Putamen (tissue), 1 donor: ENCODE results near the gene ABCC6.
"Not testable (repeated sequence)": the region's sequence is repeated elsewhere in the genome, so short reads cannot be mapped to it uniquely, and the experiment has no call there.

Source experiments
- DNase-seq: peaks from one replicate; pipeline ENCODE4 v3.0.0-alpha.2; 2016; ENCODE audit warnings: low spot score

ABCC6 gene

DNA sequence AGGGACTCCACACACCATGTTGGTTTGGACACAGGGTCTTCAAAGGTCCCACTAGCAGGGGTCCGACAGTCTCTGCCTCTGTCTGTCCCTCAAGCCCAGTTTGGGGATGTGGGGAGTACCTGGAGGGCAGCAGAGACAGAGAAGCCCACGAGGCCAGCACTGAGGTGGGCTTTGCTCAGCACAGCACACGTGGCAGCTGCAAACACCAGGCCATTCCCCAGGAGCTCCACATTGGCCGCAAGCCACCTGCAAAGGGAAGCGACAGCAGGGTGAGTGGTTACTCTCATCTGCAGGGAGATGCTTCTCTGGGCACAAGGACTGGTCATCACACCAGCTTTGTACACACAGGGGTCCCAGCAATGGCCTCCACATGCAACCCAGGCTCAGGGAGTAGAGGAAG lies 62.0 kb downstream of the ABCC6 start:
- no peak for DNase-seq

DNA sequence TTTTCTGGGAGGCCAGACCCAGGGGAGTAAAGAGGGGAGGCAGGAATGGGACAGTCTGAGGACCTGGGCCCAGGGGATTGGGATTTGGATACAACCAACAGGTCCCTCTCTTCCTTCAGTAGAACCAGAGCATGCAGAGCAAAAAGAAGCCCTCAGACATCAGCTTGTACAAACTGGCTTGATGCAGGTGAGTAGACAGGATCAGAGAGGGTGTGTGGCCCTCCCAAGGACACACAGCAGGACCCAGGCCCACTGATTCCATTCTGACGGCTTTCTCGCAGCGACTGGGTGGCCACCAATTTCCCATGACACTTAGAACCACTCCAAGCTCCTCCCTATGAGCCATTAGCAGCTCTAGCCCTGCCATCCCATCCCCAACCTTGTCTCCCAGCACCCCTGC lies 63.6 kb downstream of the ABCC6 start:
- no peak for DNase-seq

GRCh38 chr16:16158741-16159374 lies 64.4 kb downstream of the ABCC6 start:
- DNase-seq: no peak

DNA sequence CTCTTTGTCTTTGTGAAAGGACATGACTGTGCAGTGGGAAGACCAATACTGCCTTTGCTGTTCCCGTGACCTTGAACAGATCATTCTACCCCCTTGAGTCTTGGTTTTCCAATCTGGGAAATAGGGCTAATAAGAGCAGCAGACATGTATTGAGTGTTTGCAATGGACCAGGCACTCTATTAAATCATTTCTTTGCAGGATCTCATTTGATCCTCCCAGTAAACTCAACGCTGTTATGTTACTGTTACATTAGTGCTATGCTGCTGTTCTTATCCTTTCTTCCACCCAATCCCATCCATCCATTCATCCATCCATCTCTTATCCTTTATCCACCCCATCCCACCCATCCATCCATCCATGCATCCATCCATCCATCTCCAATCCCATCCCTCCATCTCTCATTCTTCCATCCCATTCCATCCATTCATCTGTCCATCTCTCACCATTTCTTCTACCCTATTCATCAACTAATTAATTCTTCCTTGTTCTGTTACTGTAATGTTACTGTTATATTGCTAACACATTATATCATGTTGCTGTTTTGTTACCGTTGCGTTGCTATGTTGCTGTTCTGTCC lies 65.1 kb downstream of the ABCC6 start:
- DNase-seq: no peak

GRCh38 chr16:16157166-16157565 lies 66.1 kb downstream of the ABCC6 start:
- no peak for DNase-seq

GRCh38 chr16:16155234-16155633 lies 68.1 kb downstream of the ABCC6 start:
- no peak for DNase-seq

DNA sequence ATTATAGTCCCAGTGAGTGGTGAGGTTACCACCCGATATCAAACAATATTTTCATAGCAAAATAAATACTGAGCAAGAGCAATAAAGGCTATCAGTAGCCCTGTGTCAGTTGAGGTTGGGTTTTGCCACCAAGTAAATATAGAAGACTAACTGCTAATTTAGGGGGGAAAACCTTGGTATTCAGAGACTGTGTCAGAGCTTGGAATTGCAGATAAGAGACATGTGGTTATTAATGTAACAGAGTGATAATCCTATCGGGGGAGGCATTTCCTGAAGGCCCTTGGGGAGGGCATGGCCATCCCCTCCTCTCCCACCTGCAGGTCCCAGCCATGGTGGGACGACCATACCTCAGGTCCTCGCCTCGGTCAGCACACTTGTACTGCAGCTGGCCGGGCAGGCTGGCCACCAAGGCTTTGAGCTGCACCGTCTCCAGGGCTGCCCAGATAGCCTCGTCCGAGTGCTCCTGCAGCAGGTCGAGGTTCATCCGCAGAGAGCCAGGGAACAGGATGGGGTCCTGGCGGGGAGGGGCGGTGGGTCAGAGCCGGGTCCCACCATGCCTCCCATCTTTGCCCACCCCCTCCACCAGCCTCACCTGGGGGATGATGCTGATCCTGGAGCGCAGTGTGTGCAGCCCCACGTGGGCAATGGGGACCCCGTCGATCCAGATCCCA lies 68.9 kb downstream of the ABCC6 start:
- DNase-seq: no peak

DNA sequence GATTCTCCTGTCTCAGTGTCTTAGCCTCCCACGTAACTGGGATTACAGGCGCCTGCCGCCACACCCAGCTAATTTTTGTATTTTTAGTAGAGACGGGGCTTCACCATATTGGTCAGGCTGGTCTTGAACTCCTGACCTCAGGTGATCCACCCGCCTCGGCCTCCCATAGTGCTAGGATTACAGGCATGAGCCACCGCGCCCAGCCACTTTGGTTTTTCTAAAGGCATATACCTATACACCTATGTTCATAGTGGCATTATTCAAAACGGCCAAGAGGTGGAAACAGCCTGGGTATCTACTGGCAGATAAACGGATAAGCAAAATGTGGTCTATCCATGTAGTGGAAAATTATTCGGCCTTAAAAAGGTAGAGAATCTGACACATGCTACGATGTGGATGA lies 70.3 kb downstream of the ABCC6 start:
- DNase-seq: not testable (repeated sequence)

GRCh38 chr16:16151315-16151714 lies 72.0 kb downstream of the ABCC6 start:
- no peak for DNase-seq

DNA sequence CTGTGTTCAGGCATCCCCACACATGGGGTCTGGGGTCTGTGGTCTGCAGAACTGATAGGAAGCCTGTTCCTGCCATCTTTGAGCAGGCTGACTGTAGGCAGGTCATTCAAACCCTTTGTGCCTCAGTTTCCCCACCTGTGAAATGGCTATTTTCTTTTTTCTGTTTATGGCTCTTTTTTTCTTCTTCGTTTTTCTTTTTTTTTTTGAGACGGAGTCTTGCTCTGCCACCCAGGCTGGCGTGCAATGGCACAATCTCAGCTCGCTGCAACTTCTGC lies 72.5 kb downstream of the ABCC6 start:
- DNase-seq: no peak

DNA sequence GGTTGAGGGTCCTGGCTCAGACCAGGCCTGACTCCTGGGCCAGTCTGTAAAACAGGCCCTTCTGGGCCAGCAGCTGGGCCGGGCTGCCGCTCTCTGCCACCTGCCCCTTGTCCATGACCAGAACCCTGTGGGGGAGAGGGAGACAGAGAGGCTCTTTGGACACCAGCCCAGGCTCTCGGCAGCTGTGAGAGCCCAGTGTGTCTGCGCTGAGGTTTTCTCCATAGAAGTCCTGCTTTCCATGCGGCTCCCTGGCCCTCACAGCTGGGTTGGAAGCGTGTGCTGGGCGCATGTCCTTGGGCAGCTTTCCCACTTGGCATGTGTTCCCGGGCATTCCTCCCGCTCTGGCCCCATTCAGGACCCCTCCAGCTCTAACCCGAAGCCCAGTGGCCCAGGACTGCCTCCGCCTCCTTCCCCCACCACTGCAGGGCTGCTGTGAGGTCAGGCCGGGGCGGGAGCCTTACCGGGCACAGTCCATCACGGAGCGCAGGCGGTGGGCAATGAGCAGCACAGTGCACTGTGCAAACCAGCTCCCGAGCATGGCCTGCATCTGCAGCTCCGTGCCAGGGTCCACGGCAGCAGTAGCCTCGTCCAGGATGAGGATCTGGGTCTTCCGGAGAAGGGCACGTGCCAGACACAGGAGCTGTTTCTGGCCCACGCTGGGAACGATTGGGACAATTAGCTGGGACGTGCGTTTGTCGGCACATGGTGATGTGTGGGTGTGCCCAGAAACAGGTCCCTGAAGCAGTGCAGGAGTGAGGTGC lies 73.0 kb downstream of the ABCC6 start:
- peak; percentile 88 for DNase-seq

DNA sequence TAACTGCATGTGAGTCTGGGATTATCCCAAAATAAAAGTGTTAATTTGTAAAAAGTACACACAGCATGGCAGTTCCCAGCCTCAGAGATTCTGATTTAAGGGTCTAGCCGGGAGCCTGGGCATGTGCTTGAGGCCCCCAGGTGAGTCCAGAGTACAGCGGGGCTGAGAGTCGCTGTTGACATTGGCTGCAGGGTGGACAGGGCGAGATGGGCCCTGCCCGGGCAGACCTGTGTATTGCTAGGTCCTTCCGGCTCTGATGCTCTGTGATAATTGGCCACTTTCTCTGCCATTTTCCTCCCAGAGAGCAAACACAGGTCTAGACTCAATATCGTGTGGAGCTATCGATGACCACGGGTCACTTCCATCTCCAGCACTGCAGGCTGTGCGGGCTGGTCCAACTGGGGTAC lies 73.6 kb downstream of the ABCC6 start:
- DNase-seq: no peak

DNA sequence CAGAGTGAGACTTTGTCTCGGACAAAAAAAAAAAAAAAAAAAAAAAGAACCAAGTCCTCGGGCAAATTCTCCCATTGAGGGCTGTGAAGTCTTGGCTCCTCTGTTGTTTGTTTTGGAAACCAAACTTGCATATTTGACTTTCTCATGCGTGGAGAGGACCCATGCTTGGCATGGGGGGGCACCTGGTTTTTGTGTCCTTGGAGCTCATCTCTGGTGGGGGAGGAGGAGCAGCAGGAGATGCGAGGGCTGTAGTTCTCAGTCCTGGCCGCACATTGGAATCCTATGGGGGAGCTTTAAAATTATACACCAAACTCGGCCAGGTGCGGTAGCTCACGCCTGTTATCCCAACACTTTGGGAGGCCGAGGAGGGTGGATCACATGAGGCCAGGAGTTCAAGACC lies 74.5 kb downstream of the ABCC6 start:
- DNase-seq: no peak

DNA sequence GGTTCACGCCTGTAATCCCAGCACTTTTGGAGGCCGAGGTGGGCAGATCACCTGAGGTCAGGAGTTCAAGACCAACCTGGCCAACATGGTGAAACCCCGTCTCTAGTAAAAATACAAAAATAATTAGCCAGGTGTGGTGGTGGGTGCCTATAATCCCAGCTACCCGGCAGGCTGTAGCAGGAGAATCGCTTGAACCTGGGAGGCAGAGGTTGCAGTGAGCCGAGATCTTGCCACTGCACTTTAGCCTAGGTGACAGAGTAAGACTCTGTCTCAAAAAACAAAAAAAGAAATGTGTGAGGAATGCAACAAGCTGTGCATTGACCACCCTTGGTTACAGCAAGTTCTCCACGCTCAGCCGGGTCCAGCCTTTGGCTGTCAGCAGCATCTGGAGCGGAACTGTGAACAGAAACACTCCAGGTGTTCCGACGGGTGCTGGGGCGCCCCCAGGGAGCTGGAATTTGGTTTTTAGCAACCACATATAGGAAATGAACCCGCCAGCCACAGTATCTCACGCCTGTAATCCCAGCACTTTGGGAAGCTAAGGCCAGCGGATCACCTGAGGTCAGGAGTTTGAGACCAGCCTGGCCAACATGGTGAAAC lies 75.2 kb downstream of the ABCC6 start:
- DNase-seq: not testable (repeated sequence)

GRCh38 chr16:16147316-16147999 lies 75.8 kb downstream of the ABCC6 start:
- no peak for DNase-seq

DNA sequence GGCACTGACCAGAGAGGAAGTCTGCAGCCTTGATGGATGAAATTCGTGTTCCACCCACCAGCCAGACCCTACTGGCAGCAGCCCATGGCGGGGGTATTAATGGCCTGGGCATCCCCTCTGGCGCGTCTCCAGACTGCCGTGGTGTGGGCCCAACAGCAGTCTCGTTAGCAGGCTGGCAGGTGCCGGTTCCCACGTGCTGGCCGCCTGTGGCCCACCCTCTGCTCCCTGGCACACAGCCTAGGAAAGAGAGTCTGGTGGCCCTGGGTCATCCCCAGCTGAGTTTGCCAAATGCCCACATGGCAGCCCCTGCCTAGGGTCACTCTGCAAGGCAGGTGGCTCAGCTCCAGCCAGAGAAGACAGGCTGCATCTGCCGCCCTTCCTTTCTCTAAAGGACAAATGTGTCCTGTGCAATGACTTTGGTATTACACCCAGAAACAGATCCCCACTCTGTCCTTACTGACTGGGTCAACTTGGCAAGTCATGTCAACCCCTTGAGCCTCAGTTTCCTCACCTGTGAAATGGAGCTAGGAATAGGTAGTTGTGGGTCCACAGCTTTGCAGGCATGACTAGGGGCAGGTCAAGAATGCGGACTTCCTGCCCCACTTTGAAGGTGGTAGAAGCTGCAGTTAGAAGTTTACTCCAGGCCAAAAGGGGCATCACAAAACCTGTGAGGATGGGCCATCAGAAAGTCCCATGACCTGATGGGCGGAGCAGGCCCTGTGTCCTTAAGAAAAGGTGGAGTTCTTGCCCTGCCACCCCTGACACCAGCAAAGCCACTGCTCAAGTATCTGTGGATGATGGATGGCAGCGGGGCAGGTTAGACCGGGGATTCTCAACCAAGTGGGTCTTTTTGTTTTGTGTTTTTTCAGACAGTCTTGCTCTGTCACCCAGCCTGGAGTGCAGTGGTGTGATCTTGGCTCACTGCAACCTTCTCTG lies 76.6 kb downstream of the ABCC6 start:
- DNase-seq: no peak

DNA sequence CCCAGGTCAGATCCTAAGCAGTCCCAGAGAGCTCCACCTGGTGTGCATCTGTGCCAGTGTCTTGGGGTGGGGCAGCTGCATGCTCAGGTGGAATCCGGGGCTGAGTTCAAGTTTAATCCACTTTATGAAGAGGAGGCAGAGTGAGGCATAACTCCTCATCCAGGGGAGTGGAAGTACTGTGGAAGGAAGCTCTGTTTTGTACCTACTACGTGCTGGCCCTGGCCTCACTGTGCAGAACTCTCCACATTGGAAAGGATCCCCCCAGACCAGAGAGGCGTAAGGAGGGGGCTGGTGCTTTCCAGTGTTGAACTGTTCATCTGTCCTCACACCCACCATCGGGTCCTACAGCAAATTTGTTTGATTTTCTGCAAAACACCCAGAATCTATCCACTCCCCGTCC lies 78.0 kb downstream of the ABCC6 start:
- DNase-seq: no peak

DNA sequence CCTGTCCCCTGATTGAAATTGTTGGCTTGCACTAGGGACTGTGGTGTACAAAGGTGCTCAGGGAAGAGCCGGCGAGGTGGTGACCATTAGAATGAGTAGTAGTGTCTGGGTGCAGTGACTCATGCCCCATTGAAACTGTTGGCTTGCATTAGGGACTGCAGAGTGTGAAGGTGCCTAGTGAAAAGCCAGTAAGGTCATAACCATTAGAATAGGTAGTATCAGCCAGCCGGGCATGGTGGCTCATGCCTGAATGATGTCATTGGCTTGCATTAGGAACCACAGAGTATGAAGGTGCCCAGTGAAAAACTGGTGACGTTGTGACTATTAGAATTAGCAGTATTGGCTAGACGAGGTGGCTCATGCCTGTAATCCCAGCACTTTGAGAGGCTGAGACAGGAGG lies 78.9 kb downstream of the ABCC6 start:
- DNase-seq: no peak

- DNase-seq: no peak
Observed at GRCh38 chr16:16143931-16144330, 79.4 kb downstream of the ABCC6 start.

DNA sequence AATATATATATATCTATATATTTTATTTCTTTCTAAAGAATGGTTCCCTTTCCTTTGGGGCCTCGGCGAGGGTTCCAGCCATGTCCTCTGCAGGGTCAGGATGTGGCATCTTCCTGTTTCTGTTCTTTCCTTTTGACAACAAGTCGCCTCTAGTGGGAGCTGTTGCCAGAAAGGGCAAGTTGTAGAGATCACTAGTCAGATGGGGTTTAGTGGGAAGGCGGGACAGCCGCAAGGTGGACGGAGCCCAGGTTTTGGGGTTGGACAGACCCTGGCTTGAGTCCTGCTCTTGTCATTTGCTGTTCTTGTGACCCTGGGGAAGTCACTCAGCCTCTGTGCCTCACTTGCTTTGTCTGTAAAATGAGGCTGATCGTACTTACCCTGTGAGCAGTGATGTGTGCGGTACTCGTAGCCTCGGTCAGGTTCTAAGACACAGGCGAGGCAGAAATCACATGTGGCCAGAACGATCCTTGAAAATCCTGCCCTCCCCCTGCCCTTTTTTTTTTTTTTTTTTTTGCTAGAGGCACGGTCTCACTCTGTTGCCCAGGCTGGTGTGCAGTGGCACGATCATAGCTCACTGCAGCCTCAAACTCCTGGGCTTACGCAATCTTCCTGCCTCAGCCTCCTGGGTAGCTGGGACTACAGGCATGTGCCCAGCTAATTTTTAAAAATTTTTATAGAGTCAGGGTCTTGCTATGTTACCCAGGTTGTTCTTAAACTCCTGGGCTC lies 80.1 kb downstream of the ABCC6 start:
- no peak for DNase-seq
